Endodermal cell (in vitro differentiated cells): ENCODE measurements around the gene SH3YL1. TPM values are rescaled to one million over a fixed set of nuclear protein-coding genes. Genes with fewer than 3 reads are reported as not detected.

ENCODE experiments used
- DNase-seq: peaks from one replicate; pipeline ENCODE4 v3.0.0-alpha.2; 2017
- H3K27ac ChIP-seq: 2 replicates; pipeline ENCODE4 v1.5.1; 2013; ENCODE audit warnings: mild to moderate bottlenecking, low read depth, low read length, moderate library complexity
- H3K27me3 ChIP-seq: 2 replicates; pipeline ENCODE4 v1.6.1; 2013; ENCODE audit warnings: mild to moderate bottlenecking, low read length, moderate library complexity; ENCODE audit not compliant: insufficient read depth, control insufficient read depth, poor library complexity, severe bottlenecking
- H3K36me3 ChIP-seq: 2 replicates; pipeline ENCODE4 v1.7.0; 2013; ENCODE audit warnings: mild to moderate bottlenecking, low read length, moderate library complexity; ENCODE audit not compliant: control insufficient read depth, insufficient read depth
- H3K4me1 ChIP-seq: one replicate; pipeline ENCODE4 v1.7.0; 2013; ENCODE audit warnings: low read length; ENCODE audit not compliant: control insufficient read depth, insufficient read depth
- H3K4me3 ChIP-seq: 2 replicates; pipeline ENCODE4 v1.5.1; 2013; ENCODE audit warnings: mild to moderate bottlenecking, low read length, moderate library complexity
- H3K9ac ChIP-seq: 2 replicates; pipeline ENCODE4 v1.6.1; 2013; ENCODE audit warnings: mild to moderate bottlenecking, low read length, moderate library complexity; ENCODE audit not compliant: poor library complexity, severe bottlenecking; ENCODE audit errors: extremely low read depth
- H3K9me3 ChIP-seq: 2 replicates; pipeline ENCODE4 v1.6.1; 2013; ENCODE audit warnings: mild to moderate bottlenecking, low read length, moderate library complexity; ENCODE audit not compliant: control insufficient read depth
- H3K27ac Mint-ChIP-seq: 2 replicates; pipeline ENCODE4 v1.8.0; 2020; ENCODE audit warnings: mixed read lengths
- H3K27me3 Mint-ChIP-seq: 2 replicates; pipeline ENCODE4 v1.8.0; 2021; ENCODE audit warnings: mild to moderate bottlenecking, mixed read lengths; ENCODE audit not compliant: insufficient read depth
- H3K36me3 Mint-ChIP-seq: 2 replicates; pipeline ENCODE4 v1.8.0; 2020; ENCODE audit warnings: low read depth, mixed read lengths
- H3K4me1 Mint-ChIP-seq: 2 replicates; pipeline ENCODE4 v1.8.0; 2020; ENCODE audit warnings: mixed read lengths
- H3K4me3 Mint-ChIP-seq: 2 replicates; pipeline ENCODE4 v1.8.0; 2020; ENCODE audit warnings: mild to moderate bottlenecking, moderate library complexity, mixed read lengths
- H3K9me3 Mint-ChIP-seq: 2 replicates; pipeline ENCODE4 v1.8.0; 2020; ENCODE audit warnings: mild to moderate bottlenecking, mixed read lengths
- CTCF ChIP-seq: fragments of 200-600 bp; sonication (generic); conservative IDR thresholded peaks from 2 replicates; pipeline ENCODE4 v1.5.0; 2021; ENCODE audit warnings: antibody characterized with exemption, mild to moderate bottlenecking
- WGBS, 2 experiments: methylation state at CpG; one replicate each; pipeline versions ENCODE4 v1.1.5 to v1.1.7; 2013; ENCODE audit warnings: missing lambda C conversion rate in 2 of 2, mixed read lengths in 1 of 2; ENCODE audit not compliant: insufficient coverage in 1 of 2, insufficient read length in 1 of 2; 5-methylcytosine and 5-hydroxymethylcytosine counted together
- total RNA-seq, 2 donors: library from RNA; stranded (reverse); fragmentation: NEBNext Ultra II Directional in 1 of 2; extraction: Animal tissue kit (Norgen Biotek cat#: 25700) in 1 of 2; gene quantifications; 2 replicates in 1 of 2; 3 replicates in 1 of 2; pipeline ENCODE4 v1.2.1, GENCODE V29; 2021

SH3YL1 gene
- total RNA-seq, 2 donors from 2014 or later, result 33.6 to 39.0 TPM

- H3K27ac Mint-ChIP-seq, result no peak overlapping the region
- no peaks in the 10 kb centered on the region for H3K9me3 ChIP-seq
These were observed 15.1 kb downstream of the SH3YL1 start for GRCh38 chr2:248724-249123.

GRCh38 chr2:246489-247144, 17.2 kb downstream of the SH3YL1 start:
- DNase-seq, result peak; percentile 62
- H3K4me1 Mint-ChIP-seq, result no peaks in the 10 kb centered on the region
- 70 to 77% methylated on average over 4 to 6 of the region's 6 CpGs for WGBS, 2 experiments

More at GRCh38 chr2:248724-249123, 15.1 kb downstream of the SH3YL1 start:
- Mint-ChIP-seq H3K9me3 (no peaks in the 10 kb centered on the region), H3K27me3 (no peaks in the 10 kb centered on the region), H3K36me3 (peaks cover 37% of the 10 kb centered on the region), H3K4me1 (no peaks in the 10 kb centered on the region), H3K4me3 (no peak overlapping the region)
- TF ChIP-seq CTCF, result no peak
- Histone ChIP-seq H3K36me3 (no peaks in the 10 kb centered on the region), H3K27ac (no peak overlapping the region), H3K4me1 (no peaks in the 10 kb centered on the region), H3K4me3 (no peak overlapping the region), H3K9ac (no peak overlapping the region), H3K27me3 (no peaks in the 10 kb centered on the region)
- DNase-seq, result no peak
- 100% methylated on average over 1 of the region's 2 CpGs; no CpG with 5 or more reads in 1 of the 2 experiments for WGBS, 2 experiments

GRCh38 chr2:244547-244946, 19.3 kb downstream of the SH3YL1 start:
- 90 to 92% methylated on average over 4 to 7 of the region's 7 CpGs for WGBS, 2 experiments
- no peak for DNase-seq

More at GRCh38 chr2:246489-247144, 17.2 kb downstream of the SH3YL1 start:
- no peaks in the 10 kb centered on the region for H3K27me3 ChIP-seq
- H3K9me3 ChIP-seq, result no peaks in the 10 kb centered on the region
- no peaks in the 10 kb centered on the region for H3K9me3 Mint-ChIP-seq
- no peaks in the 10 kb centered on the region for H3K27me3 Mint-ChIP-seq
- no peak overlapping the region for H3K9ac ChIP-seq
- H3K36me3 ChIP-seq, result no peaks in the 10 kb centered on the region
- no peak overlapping the region for H3K27ac Mint-ChIP-seq
- peaks cover 46% of the 10 kb centered on the region for H3K36me3 Mint-ChIP-seq
- no peaks in the 10 kb centered on the region for H3K4me1 ChIP-seq
- H3K4me3 ChIP-seq, result no peak overlapping the region
- H3K4me3 Mint-ChIP-seq, result no peak overlapping the region
- TF ChIP-seq CTCF, result peak; percentile 82
- H3K27ac ChIP-seq, result no peak overlapping the region

More at GRCh38 chr2:244547-244946, 19.3 kb downstream of the SH3YL1 start:
- Histone ChIP-seq H3K27ac (no peak overlapping the region), H3K9me3 (no peaks in the 10 kb centered on the region), H3K27me3 (no peaks in the 10 kb centered on the region), H3K9ac (no peak overlapping the region), H3K4me3 (no peak overlapping the region), H3K4me1 (no peaks in the 10 kb centered on the region), H3K36me3 (no peaks in the 10 kb centered on the region)
- H3K36me3 Mint-ChIP-seq, result peaks cover 49% of the 10 kb centered on the region
- H3K4me3 Mint-ChIP-seq, result no peak overlapping the region
- H3K9me3 Mint-ChIP-seq, result no peaks in the 10 kb centered on the region
- H3K27ac Mint-ChIP-seq, result no peak overlapping the region
- H3K27me3 Mint-ChIP-seq, result no peaks in the 10 kb centered on the region
- no peak for TF ChIP-seq CTCF
- peaks cover 6% of the 10 kb centered on the region for H3K4me1 Mint-ChIP-seq
